Aorta (tissue), 5 donors: ENCODE results near the gene RASL11B. TPM values are rescaled to one million over a fixed set of nuclear protein-coding genes. Genes with fewer than 3 reads are reported as not detected.

ENCODE experiments used
- ATAC-seq: fragments of 200-7000 bp; cut with Tn5 transposase; one replicate; pipeline ENCODE4 v1.9.1; 2022; ENCODE audit warnings: moderate library complexity; ENCODE audit not compliant: low FRiP score
- DNase-seq, 2 donors: peaks; one replicate each; pipeline ENCODE4 v3.0.0-alpha.2; 2020
- H3K27ac ChIP-seq, 2 donors: one replicate each; pipeline ENCODE4 v1.5.1; 2013; ENCODE audit warnings: low read length in 2 of 2, mild to moderate bottlenecking in 2 of 2, moderate library complexity in 2 of 2, control low read depth in 1 of 2, inconsistent platforms in 1 of 2, low read depth in 1 of 2
- H3K27me3 ChIP-seq, 2 donors: one replicate each; pipeline ENCODE4 v1.6.1; 2013; ENCODE audit warnings: control low read depth in 1 of 2, low read length in 1 of 2, mild to moderate bottlenecking in 1 of 2, moderate library complexity in 1 of 2; ENCODE audit not compliant: insufficient read depth in 2 of 2, control insufficient read depth in 1 of 2
- H3K36me3 ChIP-seq, 2 donors: one replicate each; pipeline ENCODE4 v1.6.1; 2013; ENCODE audit warnings: control low read depth in 1 of 2, low read length in 1 of 2, mild to moderate bottlenecking in 1 of 2; ENCODE audit not compliant: insufficient read depth in 2 of 2, control insufficient read depth in 1 of 2
- H3K4me1 ChIP-seq, 2 donors: one replicate each; pipeline ENCODE4 v1.6.1; 2013; ENCODE audit warnings: low read length in 2 of 2, control low read depth in 1 of 2, mild to moderate bottlenecking in 1 of 2, moderate library complexity in 1 of 2; ENCODE audit not compliant: insufficient read depth in 2 of 2, control insufficient read depth in 1 of 2
- H3K4me3 ChIP-seq, 2 donors: one replicate each; pipeline ENCODE4 v1.5.1; 2013; ENCODE audit warnings: low read length in 2 of 2, control low read depth in 1 of 2, mild to moderate bottlenecking in 1 of 2
- H3K9me3 ChIP-seq: one replicate; pipeline ENCODE4 v1.6.1; 2013; ENCODE audit warnings: mild to moderate bottlenecking, low read length; ENCODE audit not compliant: control insufficient read depth
- WGBS, 2 donors: extraction: QIAGEN DNeasy Blood & Tissue Kit; methylation state at CpG; one replicate each; pipeline ENCODE4 v1.1.7; 2013; 5-methylcytosine and 5-hydroxymethylcytosine counted together
- intact Hi-C, 2 donors: fragments of 100-400 bp; cut with DNase I; formaldehyde crosslinking; loops; one replicate each; pipeline versions ENCODE4 v1.14.2 to v1.15.0; 2022
- polyA plus RNA-seq, 2 donors: library from polyadenylated mRNA; stranded (reverse); fragments of 200-250 nt; gene quantifications; one replicate each; pipeline ENCODE4 v1.2.3, GENCODE V29; 2013
- total RNA-seq, 2 donors: library from RNA; stranded (reverse); fragmentation: NEBNext Ultra II Directional; extraction: Animal tissue kit (Norgen Biotek cat#: 25700); gene quantifications; one replicate each; pipeline ENCODE4 v1.2.1, GENCODE V29; 2021
- donor health status: healthy with polysubstance abuse.
- donor health status: Bipolar disorder and iron deficiency.
- donor health status: DM: no; HTN: no; CAD: no.
- donor health status: DM: no; HTN: no; CAD: no.
- donor health status: DM: yes; HTN: yes; CAD: no.

RASL11B gene
- total and polyA plus RNA-seq, 4 donors: 4.8 to 12.3 (median 5.7) TPM

GRCh38 chr4:52863324-52863723, 1.2 kb downstream of the RASL11B start:
- WGBS, 2 donors: 10 to 16% methylated on average over 6 of the region's 6 CpGs

GRCh38 chr4:52864793-52865192, 2.7 kb downstream of the RASL11B start:
- no peak for DNase-seq
- 5 to 9% methylated on average over 5 of the region's 5 CpGs for WGBS, 2 donors
- H3K4me1 ChIP-seq: peaks cover 0 to 12% of the 10 kb centered on the region in 2 donors
- no peaks in the 10 kb centered on the region for H3K9me3 ChIP-seq
- no peaks in the 10 kb centered on the region for H3K27me3 ChIP-seq
- H3K27ac ChIP-seq: peak overlapping the region in 1 of 2 donors; percentile 75
- H3K36me3 ChIP-seq: peaks cover 0 to 5% of the 10 kb centered on the region in 2 donors
- H3K4me3 ChIP-seq: no peak overlapping the region
- intact Hi-C loops: loop anchor here (5.0 to 10.0 kb wide), 7 partner anchors 48 to 1370 kb away; partner anchors contain the start of gene USP46 (in 1 of the 2)
- no peak for ATAC-seq

More at GRCh38 chr4:52863324-52863723, 1.2 kb downstream of the RASL11B start:
- DNase-seq: no peak
- Histone ChIP-seq H3K36me3 (peaks cover 0 to 5% of the 10 kb centered on the region in 2 donors), H3K4me1 (peaks cover 0 to 12% of the 10 kb centered on the region in 2 donors), H3K27ac (peak overlapping the region in 1 of 2 donors; percentile 11), H3K27me3 (no peaks in the 10 kb centered on the region), H3K4me3 (peak overlapping the region; percentile 41 to 71), H3K9me3 (no peaks in the 10 kb centered on the region)
- ATAC-seq: no peak
- intact Hi-C loops: loop anchor here (5.0 to 10.0 kb wide), 5 partner anchors 119 to 1371 kb away; partner anchors contain the start of gene USP46 (in 1 of the 2)

- DNase-seq (no peak), ATAC-seq (no peak)
- Histone ChIP-seq H3K36me3 (peaks cover 0 to 5% of the 10 kb centered on the region in 2 donors), H3K27ac (peak overlapping the region; percentile 59 to 75), H3K4me3 (no peak overlapping the region), H3K4me1 (peaks cover 0 to 12% of the 10 kb centered on the region in 2 donors), H3K9me3 (no peaks in the 10 kb centered on the region), H3K27me3 (no peaks in the 10 kb centered on the region)
- intact Hi-C loops: loop anchor here (5.0 to 10.0 kb wide), 4 partner anchors 47 to 1370 kb away; no protein-coding TSS in a partner anchor
- WGBS, 2 donors: 25 to 30% methylated on average over 9 of the region's 9 CpGs
These were observed 3.2 kb downstream of the RASL11B start for GRCh38 chr4:52865300-52865699.

GRCh38 chr4:52866734-52867133, 4.6 kb downstream of the RASL11B start:
- intact Hi-C loops: loop anchor here (5.0 to 10.0 kb wide), 4 partner anchors 46 to 1368 kb away; no protein-coding TSS in a partner anchor
- WGBS, 2 donors: 55 to 58% methylated on average over 4 of the region's 4 CpGs
- H3K27ac ChIP-seq: peak overlapping the region in 1 of 2 donors; percentile 25
- H3K9me3 ChIP-seq: no peaks in the 10 kb centered on the region
- no peak overlapping the region for H3K4me3 ChIP-seq
- no peaks in the 10 kb centered on the region for H3K27me3 ChIP-seq
- ATAC-seq (no peak), DNase-seq (no peak)
- peaks cover 0 to 12% of the 10 kb centered on the region in 2 donors for H3K4me1 ChIP-seq
- H3K36me3 ChIP-seq: peaks cover 0 to 5% of the 10 kb centered on the region in 2 donors

- Histone ChIP-seq H3K36me3 (peaks cover 0 to 5% of the 10 kb centered on the region in 2 donors), H3K4me1 (peaks cover 0 to 12% of the 10 kb centered on the region in 2 donors), H3K9me3 (no peaks in the 10 kb centered on the region), H3K27ac (peak overlapping the region; percentile 29 to 45), H3K27me3 (no peaks in the 10 kb centered on the region), H3K4me3 (no peak overlapping the region)
- WGBS, 2 donors: 43% methylated on average over 4 of the region's 4 CpGs
- ATAC-seq (no peak), DNase-seq (no peak)
- intact Hi-C loops: loop anchor here (5.0 to 10.0 kb wide), 4 partner anchors 45 to 1368 kb away; no protein-coding TSS in a partner anchor
These were observed 5.0 kb downstream of the RASL11B start for GRCh38 chr4:52867163-52867562.

DNA sequence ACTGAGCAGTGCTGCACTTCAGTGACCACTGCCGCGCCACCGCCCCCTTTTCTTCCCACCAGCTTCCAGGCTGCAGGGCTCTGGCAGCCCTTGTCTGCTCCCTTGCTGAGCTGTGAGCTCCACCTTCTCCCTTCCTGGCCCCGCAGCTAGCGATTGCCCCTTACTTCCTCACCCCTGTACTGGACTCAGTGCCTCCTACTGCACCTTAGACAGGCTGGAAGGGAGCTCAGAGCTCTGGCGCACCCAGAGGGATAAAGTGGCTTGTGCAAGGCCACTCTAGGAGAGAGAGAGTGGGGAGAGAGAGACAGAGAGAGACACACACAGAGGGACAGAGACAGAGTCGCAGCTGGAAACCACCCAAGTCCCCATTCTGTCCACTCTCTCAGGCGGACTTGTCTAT, 6.0 kb downstream of the RASL11B start:
- intact Hi-C loops: loop anchor here (5.0 to 10.0 kb wide), 4 partner anchors 44 to 1367 kb away; no protein-coding TSS in a partner anchor
- peak; percentile 61 for ATAC-seq
- no peaks in the 10 kb centered on the region for H3K27me3 ChIP-seq
- WGBS, 2 donors: 22 to 27% methylated on average over 8 of the region's 8 CpGs
- H3K4me3 ChIP-seq: no peak overlapping the region
- DNase-seq: no peak
- H3K9me3 ChIP-seq: no peaks in the 10 kb centered on the region
- peaks cover 0 to 5% of the 10 kb centered on the region in 2 donors for H3K36me3 ChIP-seq
- peaks cover 0 to 12% of the 10 kb centered on the region in 2 donors for H3K4me1 ChIP-seq
- peak overlapping the region in 1 of 2 donors; percentile 87 for H3K27ac ChIP-seq

- DNase-seq: peak; percentile 86 to 87
- H3K36me3 ChIP-seq: peaks cover 0 to 5% of the 10 kb centered on the region in 2 donors
- H3K27me3 ChIP-seq: no peaks in the 10 kb centered on the region
- H3K9me3 ChIP-seq: no peaks in the 10 kb centered on the region
- intact Hi-C loops: loop anchor here (5.0 to 10.0 kb wide), 4 partner anchors 43 to 1366 kb away; no protein-coding TSS in a partner anchor
- H3K27ac ChIP-seq: peak overlapping the region; percentile 18 to 46
- peak; percentile 72 for ATAC-seq
- WGBS, 2 donors: 7 to 8% methylated on average over 12 of the region's 12 CpGs
- peaks cover 0 to 12% of the 10 kb centered on the region in 2 donors for H3K4me1 ChIP-seq
- no peak overlapping the region for H3K4me3 ChIP-seq
These were observed 7.1 kb downstream of the RASL11B start for GRCh38 chr4:52869196-52869595.

DNA sequence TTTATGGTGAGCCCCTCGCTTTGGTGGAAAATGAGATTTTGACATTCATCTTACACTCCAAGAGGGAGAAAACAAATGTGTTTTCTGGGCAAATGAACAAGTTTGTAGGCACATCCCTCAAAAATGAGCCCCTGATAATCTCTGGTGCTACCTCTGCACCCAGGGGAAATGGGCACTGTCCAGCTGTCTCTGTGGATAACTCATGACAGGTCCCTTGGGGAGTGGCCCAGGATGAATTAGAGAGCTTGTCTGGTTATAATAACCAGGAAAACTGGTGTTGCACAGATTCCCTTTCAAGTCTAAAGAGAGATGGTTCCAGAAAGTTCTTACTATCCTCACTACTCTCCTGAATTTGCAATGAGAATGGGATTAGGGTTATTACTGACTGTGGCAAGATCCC, 7.5 kb downstream of the RASL11B start:
- H3K36me3 ChIP-seq: peaks cover 0 to 5% of the 10 kb centered on the region in 2 donors
- no peak for ATAC-seq
- WGBS, 2 donors: 13 to 20% methylated on average over 1 of the region's 1 CpG
- no peak for DNase-seq
- H3K4me1 ChIP-seq: peaks cover 0 to 12% of the 10 kb centered on the region in 2 donors
- H3K27ac ChIP-seq: peak overlapping the region; percentile 18 to 46
- H3K9me3 ChIP-seq: no peaks in the 10 kb centered on the region
- intact Hi-C loops: loop anchor here (5.0 to 10.0 kb wide), 4 partner anchors 43 to 1365 kb away; no protein-coding TSS in a partner anchor
- no peaks in the 10 kb centered on the region for H3K27me3 ChIP-seq
- H3K4me3 ChIP-seq: no peak overlapping the region

- ATAC-seq (no peak), DNase-seq (no peak)
- Histone ChIP-seq H3K4me1 (peaks cover 0 to 12% of the 10 kb centered on the region in 2 donors), H3K27ac (peak overlapping the region; percentile 32 to 46), H3K36me3 (peaks cover 0 to 5% of the 10 kb centered on the region in 2 donors), H3K4me3 (no peak overlapping the region), H3K9me3 (no peaks in the 10 kb centered on the region), H3K27me3 (no peaks in the 10 kb centered on the region)
- intact Hi-C loops: no loop called here
- 26 to 33% methylated on average over 4 of the region's 4 CpGs for WGBS, 2 donors
These were observed 8.1 kb downstream of the RASL11B start for GRCh38 chr4:52870225-52870624.
